ENCODE data around the gene WDR7. TPM values are rescaled to one million over a fixed set of nuclear protein-coding genes. Genes with fewer than 3 reads are reported as not detected.

WDR7 gene
- total and polyA plus RNA-seq, 9 of the 15 experiments (the other 6 are each of a cell fraction or from before 2014, with no cell fraction given) = 1.4 to 9.4 (median 5.3) TPM

DNA sequence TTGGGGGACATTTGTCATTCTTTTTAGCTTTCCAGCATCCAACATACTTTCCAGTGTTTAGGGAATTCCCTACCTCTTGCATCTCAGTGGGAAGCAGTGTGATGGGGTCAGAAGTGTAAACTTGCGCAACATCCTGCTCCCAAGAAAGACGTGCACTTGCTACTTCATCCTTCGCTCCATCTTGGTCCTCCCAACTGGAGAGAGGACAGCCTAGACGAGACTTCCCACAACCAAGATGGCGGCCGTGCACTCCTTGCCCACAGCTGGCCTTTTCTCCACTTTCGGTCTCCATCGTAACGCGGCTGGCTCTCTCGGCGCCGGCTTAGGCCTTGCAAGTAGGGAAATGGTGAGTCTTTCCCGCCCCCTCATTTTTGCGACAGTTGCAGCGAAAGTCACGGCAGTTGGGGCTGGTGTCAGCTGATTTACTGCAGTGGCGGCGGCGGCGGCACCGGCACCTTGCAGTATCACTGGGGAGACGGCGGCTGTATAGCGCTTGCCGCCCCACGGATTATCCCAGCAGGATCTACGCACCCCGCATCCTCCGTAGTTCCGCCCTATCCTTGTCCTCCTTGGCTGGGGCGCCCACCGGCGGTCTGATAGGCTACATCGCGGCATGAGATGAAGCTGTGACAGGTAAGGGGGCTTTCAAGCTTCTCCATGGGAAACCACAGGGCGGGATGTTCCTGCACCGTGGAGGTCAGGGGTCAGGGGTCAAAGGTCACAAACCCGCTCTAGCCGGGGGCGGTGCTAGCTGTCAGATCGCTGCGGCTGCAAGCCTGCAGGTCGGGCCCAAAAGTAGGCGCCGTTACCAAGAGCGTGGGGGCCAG is at the start of gene WDR7 (continued):
- TF ChIP-seq, protein P1, sequence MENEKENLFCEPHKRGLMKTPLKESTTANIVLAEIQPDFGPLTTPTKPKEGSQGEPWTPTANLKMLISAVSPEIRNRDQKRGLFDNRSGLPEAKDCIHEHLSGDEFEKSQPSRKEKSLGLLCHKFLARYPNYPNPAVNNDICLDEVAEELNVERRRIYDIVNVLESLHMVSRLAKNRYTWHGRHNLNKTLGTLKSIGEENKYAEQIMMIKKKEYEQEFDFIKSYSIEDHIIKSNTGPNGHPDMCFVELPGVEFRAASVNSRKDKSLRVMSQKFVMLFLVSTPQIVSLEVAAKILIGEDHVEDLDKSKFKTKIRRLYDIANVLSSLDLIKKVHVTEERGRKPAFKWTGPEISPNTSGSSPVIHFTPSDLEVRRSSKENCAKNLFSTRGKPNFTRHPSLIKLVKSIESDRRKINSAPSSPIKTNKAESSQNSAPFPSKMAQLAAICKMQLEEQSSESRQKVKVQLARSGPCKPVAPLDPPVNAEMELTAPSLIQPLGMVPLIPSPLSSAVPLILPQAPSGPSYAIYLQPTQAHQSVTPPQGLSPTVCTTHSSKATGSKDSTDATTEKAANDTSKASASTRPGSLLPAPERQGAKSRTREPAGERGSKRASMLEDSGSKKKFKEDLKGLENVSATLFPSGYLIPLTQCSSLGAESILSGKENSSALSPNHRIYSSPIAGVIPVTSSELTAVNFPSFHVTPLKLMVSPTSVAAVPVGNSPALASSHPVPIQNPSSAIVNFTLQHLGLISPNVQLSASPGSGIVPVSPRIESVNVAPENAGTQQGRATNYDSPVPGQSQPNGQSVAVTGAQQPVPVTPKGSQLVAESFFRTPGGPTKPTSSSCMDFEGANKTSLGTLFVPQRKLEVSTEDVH (IDR thresholded peaks at IDR 0.05; ENCODE audit: low read depth, partially characterized antibody) = peak; percentile 67
- 0 out of 2 replicates have a peak, but pooled peaks have one; percentile 10 for TF ChIP-seq MYC (IDR thresholded peaks at IDR 0.05; ENCODE audit: low read depth, low read length)
- no peak for TF ChIP-seq MYC (CRISPR knock-in tag; IDR thresholded peaks at IDR 0.05; ENCODE audit: borderline replicate concordance, low read depth)
- no peak for TF ChIP-seq CBX1 (IDR thresholded peaks at IDR 0.05; ENCODE audit: low read depth)
- TF ChIP-seq ZEB2 (IDR thresholded peaks at IDR 0.05) = no peak; the same call in 1 of the 2 replicates
- TF ChIP-seq ZFP36 (IDR thresholded peaks at IDR 0.05; ENCODE audit: low read depth, low read length, partially characterized antibody) = no peak
- no peak for TF ChIP-seq SAFB2 (IDR thresholded peaks at IDR 0.05; ENCODE audit: borderline replicate concordance, low read depth, low read length, severe bottlenecking)
- TF ChIP-seq ZSCAN29 (IDR thresholded peaks at IDR 0.05) = no peak
- TF ChIP-seq, protein P2, sequence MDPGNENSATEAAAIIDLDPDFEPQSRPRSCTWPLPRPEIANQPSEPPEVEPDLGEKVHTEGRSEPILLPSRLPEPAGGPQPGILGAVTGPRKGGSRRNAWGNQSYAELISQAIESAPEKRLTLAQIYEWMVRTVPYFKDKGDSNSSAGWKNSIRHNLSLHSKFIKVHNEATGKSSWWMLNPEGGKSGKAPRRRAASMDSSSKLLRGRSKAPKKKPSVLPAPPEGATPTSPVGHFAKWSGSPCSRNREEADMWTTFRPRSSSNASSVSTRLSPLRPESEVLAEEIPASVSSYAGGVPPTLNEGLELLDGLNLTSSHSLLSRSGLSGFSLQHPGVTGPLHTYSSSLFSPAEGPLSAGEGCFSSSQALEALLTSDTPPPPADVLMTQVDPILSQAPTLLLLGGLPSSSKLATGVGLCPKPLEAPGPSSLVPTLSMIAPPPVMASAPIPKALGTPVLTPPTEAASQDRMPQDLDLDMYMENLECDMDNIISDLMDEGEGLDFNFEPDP (CRISPR knock-in tag; IDR thresholded peaks at IDR 0.05) = no peak
- no peak for TF ChIP-seq SMARCA4 (IDR thresholded peaks at IDR 0.05)
- peak; percentile 60 to 74 for TF ChIP-seq NRF1 (conservative IDR thresholded peaks at IDR 0.05 in 1 of 2, IDR thresholded peaks at IDR 0.05 in 1 of 2)
- peak; percentile 90 for TF ChIP-seq RBBP5 (IDR thresholded peaks at IDR 0.05; ENCODE audit: borderline replicate concordance, insufficient read depth, low read length, poor library complexity, severe bottlenecking)
- TF ChIP-seq EGR1 (conservative IDR thresholded peaks at IDR 0.05) = peak; percentile 96
- no peak for TF ChIP-seq BACH1 (tag; IDR thresholded peaks at IDR 0.05)
- peak; percentile 60; the same call in 1 of the 2 replicates for TF ChIP-seq ZBTB7A (IDR thresholded peaks at IDR 0.05; ENCODE audit: borderline replicate concordance, control insufficient read depth, low read depth, low read length)
- TF ChIP-seq TBP (optimal IDR thresholded peaks at IDR 0.05; ENCODE audit: low read depth, low read length) = peak; percentile 54
- peak; percentile 79 for TF ChIP-seq POLR2A (conservative IDR thresholded peaks at IDR 0.05)
- TF ChIP-seq SOX6 (IDR thresholded peaks at IDR 0.05) = 0 out of 2 replicates have a peak, but pooled peaks have one; percentile 10
- peak; percentile 84 for TF ChIP-seq RFX1 (IDR thresholded peaks at IDR 0.05)
- peak; percentile 87 for TF ChIP-seq NR2F6 (CRISPR knock-in tag; IDR thresholded peaks at IDR 0.05)
- no peak for TF ChIP-seq PCBP1 (IDR thresholded peaks at IDR 0.05; ENCODE audit: low read depth, low read length, poor library complexity, severe bottlenecking)

Measured in K562 (cell line).